ENCODE results near the gene INPP4A.
A peak's percentile ranks its signal among the peaks of the same experiment; 100 is the strongest.

The INPP4A gene

DNA sequence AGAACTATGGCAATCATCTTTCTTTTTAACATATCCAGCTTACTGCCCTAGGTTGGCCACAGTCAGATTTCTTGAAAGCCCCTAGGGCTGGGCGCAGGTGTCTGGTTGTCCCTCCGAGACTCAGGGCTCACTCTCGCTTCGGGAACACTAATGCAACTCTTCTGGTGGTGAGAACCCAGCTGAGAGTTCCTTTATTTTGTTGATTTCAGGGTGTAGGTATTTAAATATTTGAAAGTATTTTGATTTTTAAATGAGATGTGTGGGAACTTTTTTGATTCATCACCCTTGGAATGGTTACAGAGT is 40.7 kb downstream of the INPP4A start:
- no peak for DNase-seq (ENCODE audit: low read depth)
- H3K4me3 ChIP-seq (ENCODE audit: control insufficient read depth, low read depth, low read length): no peak overlapping the region

GRCh38 chr2:98486374-98486981 is 41.8 kb downstream of the INPP4A start:
- TF ChIP-seq, protein P1, sequence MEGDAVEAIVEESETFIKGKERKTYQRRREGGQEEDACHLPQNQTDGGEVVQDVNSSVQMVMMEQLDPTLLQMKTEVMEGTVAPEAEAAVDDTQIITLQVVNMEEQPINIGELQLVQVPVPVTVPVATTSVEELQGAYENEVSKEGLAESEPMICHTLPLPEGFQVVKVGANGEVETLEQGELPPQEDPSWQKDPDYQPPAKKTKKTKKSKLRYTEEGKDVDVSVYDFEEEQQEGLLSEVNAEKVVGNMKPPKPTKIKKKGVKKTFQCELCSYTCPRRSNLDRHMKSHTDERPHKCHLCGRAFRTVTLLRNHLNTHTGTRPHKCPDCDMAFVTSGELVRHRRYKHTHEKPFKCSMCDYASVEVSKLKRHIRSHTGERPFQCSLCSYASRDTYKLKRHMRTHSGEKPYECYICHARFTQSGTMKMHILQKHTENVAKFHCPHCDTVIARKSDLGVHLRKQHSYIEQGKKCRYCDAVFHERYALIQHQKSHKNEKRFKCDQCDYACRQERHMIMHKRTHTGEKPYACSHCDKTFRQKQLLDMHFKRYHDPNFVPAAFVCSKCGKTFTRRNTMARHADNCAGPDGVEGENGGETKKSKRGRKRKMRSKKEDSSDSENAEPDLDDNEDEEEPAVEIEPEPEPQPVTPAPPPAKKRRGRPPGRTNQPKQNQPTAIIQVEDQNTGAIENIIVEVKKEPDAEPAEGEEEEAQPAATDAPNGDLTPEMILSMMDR (IDR thresholded peaks at IDR 0.05; ENCODE audit: control insufficient read depth, insufficient read depth, low read depth, low read length, missing control alignments): no peak
- H3K4me3 ChIP-seq (ENCODE audit: control insufficient read depth, low read depth, low read length): no peak overlapping the region
- no peak for DNase-seq (ENCODE audit: low read depth)

More for the DNA sequence above, 40.7 kb downstream of the INPP4A start:
- TF ChIP-seq, protein P1 (IDR thresholded peaks at IDR 0.05; ENCODE audit: control insufficient read depth, insufficient read depth, low read depth, low read length, missing control alignments): no peak

- DNase-seq (ENCODE audit: low read depth): no peak
- TF ChIP-seq, protein P1 (IDR thresholded peaks at IDR 0.05; ENCODE audit: control insufficient read depth, insufficient read depth, low read depth, low read length, missing control alignments): no peak
- no peak overlapping the region for H3K4me3 ChIP-seq (ENCODE audit: control insufficient read depth, low read depth, low read length)
Observed at GRCh38 chr2:98487101-98487805, 42.6 kb downstream of the INPP4A start.

GRCh38 chr2:98487806-98488189 is 43.1 kb downstream of the INPP4A start:
- TF ChIP-seq, protein P1 (IDR thresholded peaks at IDR 0.05; ENCODE audit: control insufficient read depth, insufficient read depth, low read depth, low read length, missing control alignments): peak; percentile 33
- H3K4me3 ChIP-seq (ENCODE audit: control insufficient read depth, low read depth, low read length): no peak overlapping the region
- DNase-seq (ENCODE audit: low read depth): no peak

- DNase-seq (ENCODE audit: low read depth): no peak
- no peak overlapping the region for H3K4me3 ChIP-seq (ENCODE audit: control insufficient read depth, low read depth, low read length)
- TF ChIP-seq, protein P1 (IDR thresholded peaks at IDR 0.05; ENCODE audit: control insufficient read depth, insufficient read depth, low read depth, low read length, missing control alignments): no peak
Observed at GRCh38 chr2:98488252-98488651, 43.6 kb downstream of the INPP4A start.

DNA sequence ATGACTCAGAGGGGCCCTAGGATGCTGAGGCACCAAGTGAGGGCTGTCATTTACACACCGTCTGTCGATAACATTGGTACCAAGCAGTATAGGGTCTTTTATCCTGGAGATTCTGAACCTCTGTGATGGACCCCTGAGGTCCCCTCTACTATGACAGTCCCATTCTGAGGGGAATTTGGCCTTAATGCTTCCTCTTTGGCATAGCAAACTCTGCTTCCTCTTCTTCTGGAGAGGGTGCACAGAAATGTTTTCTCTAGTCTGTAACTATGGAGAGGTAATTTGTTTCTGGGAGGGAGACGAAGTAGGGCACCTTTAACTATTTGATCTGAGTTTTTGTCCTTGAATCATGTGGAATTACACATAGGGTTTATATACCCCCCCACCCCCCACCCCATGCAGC is 44.8 kb downstream of the INPP4A start:
- DNase-seq (ENCODE audit: low read depth): no peak
- TF ChIP-seq, protein P1 (IDR thresholded peaks at IDR 0.05; ENCODE audit: control insufficient read depth, insufficient read depth, low read depth, low read length, missing control alignments): no peak
- H3K4me3 ChIP-seq (ENCODE audit: control insufficient read depth, low read depth, low read length): no peak overlapping the region

Measured in AG09309 (cell line).